ENCODE data around the gene HIGD1A. TPM values are rescaled to one million over a fixed set of nuclear protein-coding genes. Genes with fewer than 3 reads are reported as not detected.
A peak's percentile ranks its signal among the peaks of the same experiment; 100 is the strongest.

HIGD1A gene
- polyA plus RNA-seq, 3 donors = 132 to 145 (median 136) TPM

DNA sequence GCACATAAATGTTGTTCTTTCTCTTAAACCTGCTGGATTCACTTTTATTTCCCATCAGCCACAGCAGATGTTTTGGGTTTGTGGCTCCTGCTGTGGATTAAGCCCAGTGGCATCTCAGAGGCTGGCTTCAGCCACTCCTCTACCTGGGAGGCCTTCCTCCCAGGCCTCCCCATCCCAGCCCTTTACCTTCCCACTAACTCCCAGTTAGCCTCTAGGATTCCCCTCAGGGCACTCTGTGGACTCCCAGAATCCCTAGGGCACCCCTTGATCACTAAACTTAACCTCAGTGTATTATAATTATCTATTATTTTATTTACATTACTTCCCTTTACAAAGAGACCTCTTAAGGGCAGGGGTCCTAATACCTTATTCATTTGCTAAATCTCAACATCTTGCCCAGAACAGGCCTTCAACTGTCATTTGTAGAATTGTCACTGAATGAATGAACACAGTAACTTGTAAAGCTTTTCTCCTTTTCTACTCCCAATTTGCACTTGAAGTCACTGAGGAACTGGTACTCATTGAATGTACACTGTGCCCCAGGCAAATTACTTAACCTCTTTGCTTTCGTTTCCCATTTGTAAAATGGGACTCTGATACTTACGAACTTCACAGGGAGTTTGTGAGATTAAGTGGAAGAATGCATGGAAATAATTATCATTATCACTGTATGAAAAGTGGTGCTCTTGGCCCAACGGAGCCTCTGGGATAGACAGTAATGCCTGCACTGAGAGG is 39.6 kb downstream of the HIGD1A start:
- no peak for DNase-seq

GRCh38 chr3:42764115-42764514 is 40.2 kb downstream of the HIGD1A start:
- no peak for DNase-seq

DNA sequence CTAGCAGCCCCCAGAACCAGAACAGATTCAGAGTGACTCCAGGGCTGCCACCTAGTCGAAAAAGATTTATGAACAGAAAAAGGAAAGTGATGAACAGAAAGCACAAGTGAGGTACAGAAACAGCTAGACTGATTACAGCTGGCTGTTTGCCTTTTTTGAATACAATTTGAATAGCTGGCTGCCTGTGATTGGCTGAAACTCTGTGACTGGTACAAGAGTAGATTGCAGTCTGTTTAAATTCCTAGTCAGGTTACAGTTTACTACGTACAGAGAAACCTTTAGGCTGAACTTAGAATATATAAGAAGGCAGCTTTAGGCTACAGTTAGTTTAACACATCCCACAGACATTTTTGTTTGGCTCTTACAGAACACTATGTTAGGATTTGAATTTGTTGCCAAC is 41.3 kb downstream of the HIGD1A start:
- no peak for DNase-seq

- DNase-seq = no peak
These were observed 42.1 kb downstream of the HIGD1A start for GRCh38 chr3:42762046-42762724.

GRCh38 chr3:42758126-42758525 is 46.2 kb downstream of the HIGD1A start:
- DNase-seq = no peak

GRCh38 chr3:42756681-42757213 is 47.5 kb downstream of the HIGD1A start:
- no peak for DNase-seq

DNA sequence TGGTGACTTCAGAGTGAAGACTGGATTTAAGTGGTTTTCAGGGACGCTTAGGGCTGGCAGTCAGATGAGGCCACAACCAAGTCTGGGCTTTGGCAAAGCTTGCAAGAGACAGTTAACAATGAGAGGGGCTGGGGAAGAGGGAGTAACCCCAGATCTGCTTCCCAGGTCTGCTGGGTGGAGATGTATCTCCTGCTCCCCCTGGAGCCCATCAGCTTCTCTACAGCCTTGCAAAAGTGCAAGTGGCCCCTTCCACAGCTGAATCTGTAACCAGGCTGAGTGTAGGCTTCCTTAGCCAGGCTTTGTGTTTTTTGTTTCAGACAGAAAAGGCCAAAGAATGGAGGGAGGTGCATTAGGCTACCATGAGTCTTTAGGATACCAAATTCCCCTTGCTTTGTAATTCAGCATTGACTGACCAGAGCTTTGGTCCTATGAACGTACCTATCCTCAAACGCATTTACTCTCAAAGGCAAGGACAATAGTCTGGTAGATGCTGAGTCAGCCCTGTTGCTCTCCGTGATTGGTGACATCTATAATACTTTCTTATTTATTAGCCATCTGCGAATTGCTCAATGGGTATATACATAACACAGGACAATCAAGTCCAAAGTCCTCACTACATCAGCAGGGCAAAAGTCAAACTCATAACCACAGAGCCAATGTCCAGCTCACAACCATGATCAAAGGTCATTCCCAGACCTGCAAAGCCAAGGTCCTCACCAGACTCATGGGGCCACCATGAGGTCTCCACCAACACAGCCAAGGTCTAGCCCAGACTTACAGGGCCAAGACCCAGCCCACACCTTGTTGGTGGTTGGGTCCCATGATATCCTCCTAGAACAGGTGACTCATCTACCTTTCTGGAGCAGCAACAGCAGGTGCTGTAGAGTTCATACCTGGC is 48.4 kb downstream of the HIGD1A start:
- no peak for DNase-seq

- DNase-seq = no peak
These were observed 50.5 kb downstream of the HIGD1A start for GRCh38 chr3:42753757-42754156.

DNA sequence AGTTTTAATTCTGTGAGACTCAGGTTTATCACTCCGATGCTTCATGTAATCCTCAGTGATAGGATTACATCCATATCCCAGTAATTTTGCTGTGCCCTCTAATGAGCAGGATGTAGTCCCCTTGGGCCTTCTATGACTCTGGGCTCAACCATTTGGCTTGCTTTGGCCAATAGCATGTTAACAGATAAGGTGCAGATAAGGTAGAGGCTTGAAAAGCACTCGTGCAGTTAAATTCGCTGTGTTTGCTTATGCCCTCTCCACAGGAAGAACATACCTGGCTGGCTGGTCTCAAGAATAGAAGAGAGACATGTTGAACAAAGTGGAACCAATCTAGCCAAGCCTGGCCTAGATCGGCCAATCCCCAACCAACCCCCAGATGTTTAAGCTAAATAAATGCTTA is 51.3 kb downstream of the HIGD1A start:
- no peak for DNase-seq

GRCh38 chr3:42752441-42752840 is 51.8 kb downstream of the HIGD1A start:
- DNase-seq = no peak

GRCh38 chr3:42751609-42752008 is 52.7 kb downstream of the HIGD1A start:
- no peak for DNase-seq

- no peak for DNase-seq
These were observed 53.5 kb downstream of the HIGD1A start for GRCh38 chr3:42750834-42751233.

DNA sequence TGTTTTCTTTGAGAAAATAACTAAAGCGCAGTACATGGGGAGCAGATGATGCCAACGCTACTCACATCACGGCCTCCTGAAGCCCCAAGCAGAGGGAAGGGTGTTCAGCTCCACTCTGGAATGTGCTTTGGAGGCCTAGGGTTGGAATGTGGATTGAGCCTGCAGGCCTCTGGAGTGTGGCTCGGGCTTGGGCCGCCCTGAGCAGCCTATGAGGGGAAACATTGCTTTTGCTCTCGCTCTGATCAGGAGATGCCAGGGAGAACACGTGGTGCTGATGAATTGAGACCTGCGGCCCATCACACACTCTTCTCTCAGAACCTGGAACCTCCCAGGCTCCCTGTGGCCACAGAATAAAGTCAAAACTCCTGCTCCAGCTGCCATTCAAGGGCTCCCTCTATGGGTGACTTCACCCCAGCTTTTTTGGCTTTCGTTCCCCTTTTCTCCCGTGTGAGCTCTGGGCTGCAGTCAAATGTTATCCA is 54.5 kb downstream of the HIGD1A start:
- no peak for DNase-seq

DNA sequence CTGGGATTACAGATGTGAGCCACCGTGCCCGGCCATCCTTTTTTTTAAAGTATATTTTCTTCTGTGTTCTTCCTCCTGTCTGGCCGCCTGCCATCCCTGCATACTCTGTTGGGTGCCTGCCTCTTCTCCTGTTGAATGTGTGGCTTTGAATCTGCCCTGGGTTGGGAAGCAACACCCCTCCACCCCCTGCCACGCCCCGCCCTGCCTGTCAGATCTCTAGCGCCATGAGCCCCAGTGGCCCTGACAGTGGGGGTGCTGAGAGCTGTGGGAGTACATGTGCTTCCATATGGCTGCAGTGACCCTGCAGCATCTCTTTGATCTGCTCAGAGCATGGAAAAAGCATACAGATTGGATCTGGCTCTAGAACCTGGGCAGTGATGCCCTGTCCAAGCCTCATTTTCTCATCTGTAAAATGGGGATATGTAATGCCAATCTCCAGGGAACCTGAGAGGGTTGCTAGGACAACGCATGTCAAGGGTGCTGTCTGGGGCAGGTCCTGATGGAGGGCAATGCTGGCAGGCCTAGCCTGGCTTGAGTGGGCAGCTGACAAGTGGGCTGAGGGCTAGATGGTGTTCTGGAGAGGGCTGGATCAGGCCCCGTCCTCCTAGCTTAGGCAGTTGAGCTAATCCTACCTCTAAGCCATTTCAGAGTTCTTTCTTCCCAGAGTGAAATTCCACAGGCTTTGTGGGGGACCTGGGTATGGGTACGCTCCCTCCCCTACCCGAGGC is 55.1 kb downstream of the HIGD1A start:
- DNase-seq = no peak

GRCh38 chr3:42747581-42747980 is 56.7 kb downstream of the HIGD1A start:
- no peak for DNase-seq

GRCh38 chr3:42746455-42747450 is 57.5 kb downstream of the HIGD1A start:
- peak; percentile 83 for DNase-seq

DNA sequence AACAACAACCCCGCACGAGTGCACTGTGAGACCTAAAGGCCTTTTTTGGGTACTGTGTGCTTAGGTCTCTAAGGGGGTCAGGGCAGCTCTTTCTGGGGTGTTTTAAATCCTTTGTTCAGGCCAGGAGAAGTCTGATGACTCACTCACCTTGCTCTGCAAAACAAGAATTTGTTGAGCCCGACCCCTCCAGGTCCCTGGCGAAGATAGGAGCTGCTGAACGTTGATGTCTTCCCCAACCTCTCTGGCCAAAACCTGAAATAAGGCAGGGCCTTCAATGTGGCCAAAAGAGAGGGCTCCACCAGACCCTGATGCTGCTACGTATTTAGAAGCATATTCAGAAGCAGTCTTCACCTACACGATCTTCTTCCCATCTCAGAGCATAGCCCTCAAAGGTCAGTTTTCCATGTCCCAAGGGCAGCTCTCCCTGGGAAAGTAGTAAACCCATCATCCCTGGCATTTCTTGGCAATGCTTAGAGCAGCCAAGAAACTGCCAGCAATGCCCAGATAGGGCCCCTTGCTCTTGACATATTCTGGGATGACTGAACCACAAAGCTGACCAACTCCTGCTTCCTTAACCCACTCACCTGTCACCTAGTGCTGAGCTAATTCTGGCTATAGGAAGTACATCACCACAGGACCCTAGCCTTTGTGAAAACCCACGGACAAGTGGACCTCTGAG is 58.4 kb downstream of the HIGD1A start:
- no peak for DNase-seq

DNA sequence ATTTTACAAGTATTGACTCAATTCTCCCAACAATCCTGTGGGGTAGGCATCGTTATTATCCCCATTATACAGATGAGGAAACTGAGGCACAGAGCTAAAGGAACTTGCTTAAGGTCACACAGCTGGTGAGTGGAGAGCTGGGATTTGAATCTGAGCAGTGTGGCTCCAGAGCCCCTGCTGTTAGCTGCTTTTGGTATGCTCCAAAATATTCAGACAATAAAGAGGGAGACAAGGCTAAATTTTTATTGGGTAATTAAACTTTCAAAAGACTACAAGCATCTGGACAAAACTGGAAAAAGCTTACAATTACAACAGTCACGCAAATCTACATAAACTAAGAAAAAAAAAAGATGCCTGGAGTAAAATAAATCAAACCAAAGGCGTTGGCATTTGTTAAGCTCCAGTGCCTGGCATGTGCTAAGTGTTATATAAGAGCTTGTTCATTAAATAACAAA is 59.0 kb downstream of the HIGD1A start:
- DNase-seq = peak; percentile 50

- no peak for DNase-seq
These were observed 60.9 kb downstream of the HIGD1A start for GRCh38 chr3:42743204-42743995.

All from renal pelvis (tissue), 4 donors.